ENCODE data around the gene RET.
"Not testable (repeated sequence)": the region's sequence is repeated elsewhere in the genome, so short reads cannot be mapped to it uniquely, and the experiment has no call there.

The RET gene

GRCh38 chr10:43077421-43078171, 727 bp downstream of the RET start:
- no peak for DNase-seq (ENCODE audit: low read depth in 2 of 2, low spot score in 1 of 2)

- DNase-seq (ENCODE audit: low read depth in 2 of 2, low spot score in 1 of 2), result no peak
These were observed 1.5 kb downstream of the RET start for GRCh38 chr10:43078175-43078985.

GRCh38 chr10:43078986-43079273, 2.1 kb downstream of the RET start:
- DNase-seq (ENCODE audit: low read depth in 2 of 2, low spot score in 1 of 2), result no peak

GRCh38 chr10:43079856-43080255, 3.0 kb downstream of the RET start:
- DNase-seq (ENCODE audit: low read depth in 2 of 2, low spot score in 1 of 2), result no peak

- DNase-seq (ENCODE audit: low read depth in 2 of 2, low spot score in 1 of 2), result no peak
These were observed 5.2 kb downstream of the RET start for GRCh38 chr10:43082087-43082486.

GRCh38 chr10:43082746-43083145, 5.9 kb downstream of the RET start:
- no peak for DNase-seq (ENCODE audit: low read depth in 2 of 2, low spot score in 1 of 2)

- DNase-seq (ENCODE audit: low read depth in 2 of 2, low spot score in 1 of 2), result no peak
These were observed 6.9 kb downstream of the RET start for GRCh38 chr10:43083764-43084163.

GRCh38 chr10:43084812-43085211, 7.9 kb downstream of the RET start:
- DNase-seq (ENCODE audit: low read depth in 2 of 2, low spot score in 1 of 2), result no peak

GRCh38 chr10:43086321-43086942, 9.6 kb downstream of the RET start:
- no peak for DNase-seq (ENCODE audit: low read depth in 2 of 2, low spot score in 1 of 2)

- DNase-seq (ENCODE audit: low read depth in 2 of 2, low spot score in 1 of 2), result no peak
These were observed 12.7 kb downstream of the RET start for GRCh38 chr10:43089519-43089918.

- no peak for DNase-seq (ENCODE audit: low read depth in 2 of 2, low spot score in 1 of 2)
These were observed 13.3 kb downstream of the RET start for GRCh38 chr10:43090188-43090587.

GRCh38 chr10:43090664-43091063, 13.8 kb downstream of the RET start:
- DNase-seq (ENCODE audit: low read depth in 2 of 2, low spot score in 1 of 2), result no peak

- no peak for DNase-seq (ENCODE audit: low read depth in 2 of 2, low spot score in 1 of 2)
These were observed 15.0 kb downstream of the RET start for GRCh38 chr10:43091846-43092245.

- no peak for DNase-seq (ENCODE audit: low read depth in 2 of 2, low spot score in 1 of 2)
These were observed 16.7 kb downstream of the RET start for GRCh38 chr10:43093423-43094076.

GRCh38 chr10:43094085-43094484, 17.2 kb downstream of the RET start:
- no peak for DNase-seq (ENCODE audit: low read depth in 2 of 2, low spot score in 1 of 2)

GRCh38 chr10:43099339-43099738, 22.5 kb downstream of the RET start:
- not testable (repeated sequence) for DNase-seq (ENCODE audit: low read depth in 2 of 2, low spot score in 1 of 2)

GRCh38 chr10:43099928-43100327, 23.1 kb downstream of the RET start:
- no peak for DNase-seq (ENCODE audit: low read depth in 2 of 2, low spot score in 1 of 2)

GRCh38 chr10:43100366-43100765, 23.5 kb downstream of the RET start:
- DNase-seq (ENCODE audit: low read depth in 2 of 2, low spot score in 1 of 2), result no peak

GRCh38 chr10:43102063-43102828, 25.4 kb downstream of the RET start:
- DNase-seq (ENCODE audit: low read depth in 2 of 2, low spot score in 1 of 2), result no peak

- peak; percentile 49 to 55 for DNase-seq (ENCODE audit: low read depth in 2 of 2, low spot score in 1 of 2)
These were observed 28.5 kb downstream of the RET start for GRCh38 chr10:43105102-43105955.

Data from stimulated activated CD8-positive, alpha-beta memory T cell treated with anti-CD3 and anti-CD28 coated beads, Interleukin-4, amount 100 ng/mL, for 1 hour (primary cell).